Activated T-cell treated with anti-CD3 and anti-CD28 coated beads, Interleukin-2, amount 50 U/mL, for 72 hours (primary cell): ENCODE data around the gene KIR3DL1. TPM values are rescaled to one million over a fixed set of nuclear protein-coding genes. Genes with fewer than 3 reads are reported as not detected.
"Not testable (repeated sequence)": the region's sequence is repeated elsewhere in the genome, so short reads cannot be mapped to it uniquely, and the experiment has no call there.

Experiments used
- ATAC-seq, 2 donors: fragments of 150-1000 bp; cut with Tn5 transposase; replicated peaks in 1 of 2; 2 replicates each; pipeline ENCODE4 v1.10.0; 2021; ENCODE audit warnings: moderate library complexity in 2 of 2, mild to moderate bottlenecking in 1 of 2
- DNase-seq, 2 donors: peaks; one replicate each; pipeline ENCODE4 v3.0.0; 2021 to 2022; ENCODE audit warnings: mixed read lengths in 1 of 2
- H3K27ac Mint-ChIP-seq: one replicate; pipeline ENCODE4 v1.8.0; 2022; ENCODE audit warnings: mild to moderate bottlenecking, moderate library complexity, mixed read lengths
- H3K27me3 Mint-ChIP-seq: one replicate; pipeline ENCODE4 v1.8.0; 2022; ENCODE audit warnings: low read depth, mixed read lengths
- H3K36me3 Mint-ChIP-seq, 2 donors: one replicate each; pipeline ENCODE4 v1.8.0; 2022; ENCODE audit warnings: mixed read lengths in 2 of 2, mild to moderate bottlenecking in 1 of 2; ENCODE audit not compliant: insufficient read depth in 2 of 2
- H3K4me1 Mint-ChIP-seq: one replicate; pipeline ENCODE4 v1.8.0; 2022; ENCODE audit warnings: low read depth, mixed read lengths
- H3K4me3 Mint-ChIP-seq, 2 donors: one replicate each; pipeline ENCODE4 v1.8.0; 2022; ENCODE audit warnings: mild to moderate bottlenecking in 2 of 2, mixed read lengths in 2 of 2, moderate library complexity in 2 of 2
- H3K9me3 Mint-ChIP-seq, 2 donors: one replicate each; pipeline ENCODE4 v1.8.0; 2022; ENCODE audit warnings: mixed read lengths in 2 of 2
- total RNA-seq, 2 donors: library from RNA; stranded (reverse); gene quantifications; one replicate each; pipeline ENCODE4 v1.2.3, GENCODE V29; 2022

The KIR3DL1 gene
- total RNA-seq, 2 donors from 2014 or later, result 0.21 TPM; not detected in 1

DNA sequence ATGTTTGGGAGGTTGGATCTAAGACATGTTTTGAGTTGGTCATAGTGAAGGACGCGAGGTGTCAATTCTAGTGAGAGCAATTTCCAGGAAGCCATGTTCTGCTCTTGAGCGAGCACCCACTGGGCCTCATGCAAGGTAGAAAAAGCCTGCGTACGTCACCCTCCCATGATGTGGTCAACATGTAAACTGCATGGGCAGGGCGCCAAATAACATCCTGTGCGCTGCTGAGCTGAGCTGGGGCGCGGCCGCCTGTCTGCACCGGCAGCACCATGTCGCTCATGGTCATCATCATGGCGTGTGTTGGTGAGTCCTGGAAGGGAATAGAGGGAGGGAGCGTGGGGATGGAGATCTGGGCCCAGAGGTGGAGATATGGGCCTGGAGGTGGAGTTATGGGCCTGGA, 16.2 kb downstream of the KIR3DL1 start, which contains the start of gene KIR2DS4:
TSS of gene KIR2DS4 (plus strand) at position 181 of the 400 bp plus-strand sequence.
- not testable (repeated sequence) for H3K4me3 Mint-ChIP-seq, ATAC-seq, DNase-seq, H3K27me3 Mint-ChIP-seq, H3K9me3 Mint-ChIP-seq, H3K36me3 Mint-ChIP-seq, H3K27ac Mint-ChIP-seq, H3K4me1 Mint-ChIP-seq

GRCh38 chr19:54835126-54835525, 18.9 kb downstream of the KIR3DL1 start:
- not testable (repeated sequence) for H3K36me3 Mint-ChIP-seq, H3K9me3 Mint-ChIP-seq, ATAC-seq, H3K27ac Mint-ChIP-seq, H3K4me3 Mint-ChIP-seq, H3K4me1 Mint-ChIP-seq, H3K27me3 Mint-ChIP-seq
- peak in 1 of 2 donors; percentile 3 for DNase-seq

DNA sequence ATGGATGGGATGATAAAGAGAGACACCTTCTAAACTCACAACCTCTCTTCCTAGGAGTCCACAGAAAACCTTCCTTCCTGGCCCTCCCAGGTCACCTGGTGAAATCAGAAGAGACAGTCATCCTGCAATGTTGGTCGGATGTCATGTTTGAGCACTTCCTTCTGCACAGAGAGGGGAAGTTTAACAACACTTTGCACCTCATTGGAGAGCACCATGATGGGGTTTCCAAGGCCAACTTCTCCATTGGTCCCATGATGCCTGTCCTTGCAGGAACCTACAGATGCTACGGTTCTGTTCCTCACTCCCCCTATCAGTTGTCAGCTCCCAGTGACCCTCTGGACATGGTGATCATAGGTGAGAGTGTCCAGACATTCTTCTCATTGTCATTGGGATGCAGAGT, 21.3 kb downstream of the KIR3DL1 start:
- H3K4me1 Mint-ChIP-seq, H3K27ac Mint-ChIP-seq, DNase-seq, ATAC-seq, H3K27me3 Mint-ChIP-seq, H3K36me3 Mint-ChIP-seq, H3K4me3 Mint-ChIP-seq, H3K9me3 Mint-ChIP-seq: not testable (repeated sequence)

- not testable (repeated sequence) for H3K9me3 Mint-ChIP-seq, H3K4me3 Mint-ChIP-seq, H3K4me1 Mint-ChIP-seq, DNase-seq, ATAC-seq, H3K36me3 Mint-ChIP-seq, H3K27ac Mint-ChIP-seq
- H3K27me3 Mint-ChIP-seq, result peaks cover 24% of the 10 kb centered on the region
Observed at GRCh38 chr19:54843171-54843570, 26.9 kb downstream of the KIR3DL1 start.

DNA sequence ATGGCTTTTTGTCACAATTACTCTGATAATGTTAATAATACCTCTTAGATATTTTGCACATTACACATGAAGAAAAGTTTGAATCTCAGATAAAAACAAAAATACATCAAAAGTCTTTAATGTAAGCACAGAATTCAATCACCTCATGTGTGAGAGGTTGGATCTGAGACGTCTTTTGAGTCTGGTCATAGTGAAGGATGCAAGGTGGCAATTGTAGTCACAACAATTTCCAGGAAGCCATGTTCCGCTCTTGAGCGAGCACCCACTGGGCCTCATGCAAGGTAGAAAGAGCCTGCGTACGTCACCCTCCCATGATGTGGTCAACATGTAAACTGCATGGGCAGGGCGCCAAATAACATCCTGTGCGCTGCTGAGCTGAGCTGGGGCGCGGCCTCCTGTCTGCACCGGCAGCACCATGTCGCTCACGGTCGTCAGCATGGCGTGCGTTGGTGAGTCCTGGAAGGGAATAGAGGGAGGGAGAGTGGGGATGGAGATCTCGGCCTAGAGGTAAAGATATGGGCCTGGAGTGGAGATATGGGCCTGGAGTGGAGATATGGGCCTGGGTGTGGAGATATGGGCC, 33.9 kb downstream of the KIR3DL1 start, which contains the start of gene KIR3DL2:
TSS of gene KIR3DL2 (plus strand) at position 383 of the 580 bp plus-strand sequence. CDS start at position 416, 33 bp downstream.
- not testable (repeated sequence) for ATAC-seq, H3K9me3 Mint-ChIP-seq, H3K4me1 Mint-ChIP-seq, DNase-seq, H3K36me3 Mint-ChIP-seq
- peak within 1 kb of the TSS; percentile 14 for H3K27ac Mint-ChIP-seq
- H3K4me3 Mint-ChIP-seq, result peak within 1 kb of the TSS in 1 of 2 donors; percentile 37
- peaks cover 21% of the 10 kb centered on the region for H3K27me3 Mint-ChIP-seq

- DNase-seq, result no peak
- H3K4me3 Mint-ChIP-seq, result no peak overlapping the region
- no peak for ATAC-seq
- H3K9me3 Mint-ChIP-seq, result peaks cover 2 to 3% of the 10 kb centered on the region in 2 donors
- no peak overlapping the region for H3K27ac Mint-ChIP-seq
- H3K27me3 Mint-ChIP-seq, result peaks cover 21% of the 10 kb centered on the region
- H3K4me1 Mint-ChIP-seq, result no peaks in the 10 kb centered on the region
- no peaks in the 10 kb centered on the region for H3K36me3 Mint-ChIP-seq
Observed at GRCh38 chr19:54850930-54851329, 34.7 kb downstream of the KIR3DL1 start.

GRCh38 chr19:54851353-54851752, 35.1 kb downstream of the KIR3DL1 start:
- Mint-ChIP-seq H3K4me3 (no peak overlapping the region), H3K27me3 (peaks cover 21% of the 10 kb centered on the region), H3K27ac (no peak overlapping the region), H3K36me3 (no peaks in the 10 kb centered on the region), H3K9me3 (peaks cover 2% of the 10 kb centered on the region in 2 donors), H3K4me1 (no peaks in the 10 kb centered on the region)
- ATAC-seq (no peak), DNase-seq (no peak)

GRCh38 chr19:54855241-54855640, 39.0 kb downstream of the KIR3DL1 start:
- not testable (repeated sequence) for H3K27me3 Mint-ChIP-seq, ATAC-seq, H3K4me1 Mint-ChIP-seq, H3K9me3 Mint-ChIP-seq, H3K4me3 Mint-ChIP-seq, H3K27ac Mint-ChIP-seq, DNase-seq, H3K36me3 Mint-ChIP-seq

- H3K4me3 Mint-ChIP-seq, H3K4me1 Mint-ChIP-seq, DNase-seq, ATAC-seq, H3K9me3 Mint-ChIP-seq, H3K27ac Mint-ChIP-seq, H3K36me3 Mint-ChIP-seq, H3K27me3 Mint-ChIP-seq: not testable (repeated sequence)
Observed at GRCh38 chr19:54858476-54858875, 42.2 kb downstream of the KIR3DL1 start.

- not testable (repeated sequence) for H3K4me1 Mint-ChIP-seq, H3K36me3 Mint-ChIP-seq, H3K4me3 Mint-ChIP-seq, ATAC-seq, H3K27ac Mint-ChIP-seq, DNase-seq, H3K27me3 Mint-ChIP-seq, H3K9me3 Mint-ChIP-seq
Observed at GRCh38 chr19:54859421-54859820, 43.2 kb downstream of the KIR3DL1 start.

DNA sequence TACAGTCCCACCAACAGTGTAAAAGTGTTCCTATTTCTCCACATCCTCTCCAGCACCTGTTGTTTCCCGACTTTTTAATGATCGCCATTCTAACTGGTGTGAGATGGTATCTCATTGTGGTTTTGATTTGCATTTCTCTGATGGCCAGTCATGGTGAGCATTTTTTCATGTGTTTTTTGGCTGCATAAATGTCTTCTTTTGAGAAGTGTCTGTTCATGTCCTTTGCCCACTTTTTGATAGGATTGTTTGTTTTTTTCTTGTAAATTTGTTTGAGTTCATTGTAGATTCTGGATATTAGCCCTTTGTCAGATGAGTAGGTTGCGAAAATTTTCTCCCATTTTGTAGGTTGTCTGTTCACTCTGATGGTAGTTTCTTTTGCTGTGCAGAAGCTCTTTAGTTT, 47.2 kb downstream of the KIR3DL1 start:
- H3K9me3 Mint-ChIP-seq, H3K4me1 Mint-ChIP-seq, DNase-seq, H3K27ac Mint-ChIP-seq, ATAC-seq, H3K4me3 Mint-ChIP-seq, H3K36me3 Mint-ChIP-seq: not testable (repeated sequence)
- H3K27me3 Mint-ChIP-seq, result peaks cover 17% of the 10 kb centered on the region

DNA sequence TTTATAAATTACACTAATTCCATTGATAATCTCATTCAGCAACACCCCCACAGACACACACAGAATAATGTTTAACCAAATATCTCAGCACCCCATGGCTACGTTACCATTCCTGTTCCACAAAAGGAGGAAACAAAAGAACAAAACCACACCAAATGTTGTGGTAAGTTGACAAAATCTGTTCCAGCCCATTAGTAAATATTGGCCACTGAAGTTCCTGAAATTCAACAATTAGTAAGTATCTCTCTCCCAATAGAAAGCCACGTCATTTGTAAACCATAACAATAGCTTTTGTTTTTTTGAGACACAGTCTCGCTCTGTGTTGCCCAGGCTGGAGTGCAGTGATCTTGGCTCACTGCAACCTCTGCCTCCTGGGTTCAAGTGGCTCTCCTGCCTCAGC, 55.4 kb downstream of the KIR3DL1 start:
- H3K4me3 Mint-ChIP-seq, result no peak overlapping the region
- peaks cover 9% of the 10 kb centered on the region for H3K27me3 Mint-ChIP-seq
- no peaks in the 10 kb centered on the region for H3K36me3 Mint-ChIP-seq
- no peaks in the 10 kb centered on the region for H3K4me1 Mint-ChIP-seq
- ATAC-seq, result no peak
- no peak overlapping the region for H3K27ac Mint-ChIP-seq
- DNase-seq, result no peak
- no peaks in the 10 kb centered on the region for H3K9me3 Mint-ChIP-seq

DNA sequence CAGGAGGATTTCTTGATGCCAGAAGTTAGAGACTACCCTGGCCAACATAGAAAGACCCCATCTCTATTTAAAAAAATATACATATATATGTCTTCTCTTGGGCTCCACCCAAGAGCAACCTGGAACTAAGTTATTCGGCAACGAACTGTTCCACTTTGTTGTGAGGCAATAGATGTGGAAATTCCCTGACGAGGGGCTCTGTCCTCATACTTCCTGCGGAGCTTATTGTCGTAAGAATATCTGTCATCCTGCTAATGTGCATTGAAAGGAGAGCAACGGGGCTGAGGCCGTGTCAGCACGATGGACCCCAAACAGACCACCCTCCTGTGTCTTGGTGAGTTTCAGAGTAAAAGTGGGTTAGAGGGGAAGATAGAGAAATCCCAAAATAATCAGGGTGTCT, 57.7 kb downstream of the KIR3DL1 start, which contains the start of gene FCAR:
TSS of gene FCAR (plus strand) at position 246 of the 400 bp plus-strand sequence. CDS start at position 301, 55 bp downstream.
- no peaks in the 10 kb centered on the region for H3K36me3 Mint-ChIP-seq
- no peak for ATAC-seq
- no peaks in the 10 kb centered on the region for H3K4me1 Mint-ChIP-seq
- no peak within 1 kb of the TSS for H3K27ac Mint-ChIP-seq
- H3K4me3 Mint-ChIP-seq, result no peak within 1 kb of the TSS
- no peaks in the 10 kb centered on the region for H3K27me3 Mint-ChIP-seq
- H3K9me3 Mint-ChIP-seq, result no peaks in the 10 kb centered on the region
- no peak for DNase-seq

- Mint-ChIP-seq H3K27ac (no peak overlapping the region), H3K27me3 (peaks cover 6% of the 10 kb centered on the region), H3K4me3 (no peak overlapping the region), H3K9me3 (no peaks in the 10 kb centered on the region), H3K36me3 (no peaks in the 10 kb centered on the region), H3K4me1 (no peaks in the 10 kb centered on the region)
- ATAC-seq (no peak), DNase-seq (no peak)
Observed at GRCh38 chr19:54875506-54875905, 59.2 kb downstream of the KIR3DL1 start.
